Measurements from ENCODE around the gene GFOD1.

GFOD1 gene

GRCh38 chr6:13319891-13320564, 167.4 kb downstream of the GFOD1 start:
- DNase-seq (ENCODE audit: extremely low spot score): no peak
- POLR2A ChIA-PET: interaction anchor here (1.2 kb wide), 1 partner anchor 8 kb away, joined by 4 read pairs; the partner anchor contains the start of gene TBC1D7
- CTCF ChIA-PET: no interaction called here
- TF ChIP-seq ELF4 (IDR thresholded peaks at IDR 0.05) (no peak), SUZ12 (IDR thresholded peaks at IDR 0.05) (no peak), TARDBP (IDR thresholded peaks at IDR 0.05) (no peak), HDGF (IDR thresholded peaks at IDR 0.05; ENCODE audit: borderline replicate concordance) (no peak), BHLHE40 (IDR thresholded peaks at IDR 0.05; ENCODE audit: borderline replicate concordance) (no peak), FOXM1 (IDR thresholded peaks at IDR 0.05; ENCODE audit: borderline replicate concordance) (no peak), CTBP1 (IDR thresholded peaks at IDR 0.05; ENCODE audit: borderline replicate concordance) (no peak), NFRKB (IDR thresholded peaks at IDR 0.05) (no peak), FOXK2 (IDR thresholded peaks at IDR 0.05) (no peak), SP1 (IDR thresholded peaks at IDR 0.05) (no peak), PKNOX1 (IDR thresholded peaks at IDR 0.05) (no peak), FOXA1 (IDR thresholded peaks at IDR 0.05) (no peak), ARNT (IDR thresholded peaks at IDR 0.05) (no peak), LEF1 (IDR thresholded peaks at IDR 0.05; ENCODE audit: borderline replicate concordance) (no peak), L3MBTL2 (conservative IDR thresholded peaks at IDR 0.05) (no peak), ZNF384 (IDR thresholded peaks at IDR 0.05) (no peak)

GRCh38 chr6:13318821-13319220, 168.6 kb downstream of the GFOD1 start:
- ChIA-PET CTCF (interaction anchor here (0.5 kb wide), 1 partner anchor 748 kb away, joined by 3 read pairs; no protein-coding TSS in a partner anchor), POLR2A (interaction anchor here (1.2 kb wide), 1 partner anchor 10 kb away, joined by 4 read pairs; the partner anchor contains the start of gene TBC1D7)
- no peak for DNase-seq (ENCODE audit: extremely low spot score)
- TF ChIP-seq ARNT (IDR thresholded peaks at IDR 0.05) (no peak), SP1 (IDR thresholded peaks at IDR 0.05) (no peak), TARDBP (IDR thresholded peaks at IDR 0.05) (no peak), FOXA1 (IDR thresholded peaks at IDR 0.05) (no peak), L3MBTL2 (conservative IDR thresholded peaks at IDR 0.05) (no peak), PKNOX1 (IDR thresholded peaks at IDR 0.05) (no peak), SUZ12 (IDR thresholded peaks at IDR 0.05) (no peak), FOXM1 (IDR thresholded peaks at IDR 0.05; ENCODE audit: borderline replicate concordance) (no peak), ZNF384 (IDR thresholded peaks at IDR 0.05) (no peak), HDGF (IDR thresholded peaks at IDR 0.05; ENCODE audit: borderline replicate concordance) (no peak), FOXK2 (IDR thresholded peaks at IDR 0.05) (no peak), LEF1 (IDR thresholded peaks at IDR 0.05; ENCODE audit: borderline replicate concordance) (no peak), CTBP1 (IDR thresholded peaks at IDR 0.05; ENCODE audit: borderline replicate concordance) (no peak), NFRKB (IDR thresholded peaks at IDR 0.05) (no peak), BHLHE40 (IDR thresholded peaks at IDR 0.05; ENCODE audit: borderline replicate concordance) (no peak), ELF4 (IDR thresholded peaks at IDR 0.05) (no peak)

GRCh38 chr6:13315896-13316295, 171.5 kb downstream of the GFOD1 start:
- POLR2A ChIA-PET: no interaction called here
- no peak for TF ChIP-seq SUZ12 (IDR thresholded peaks at IDR 0.05)
- TF ChIP-seq PKNOX1 (IDR thresholded peaks at IDR 0.05): no peak
- TF ChIP-seq SP1 (IDR thresholded peaks at IDR 0.05): no peak
- no peak for TF ChIP-seq BHLHE40 (IDR thresholded peaks at IDR 0.05; ENCODE audit: borderline replicate concordance)
- TF ChIP-seq FOXM1 (IDR thresholded peaks at IDR 0.05; ENCODE audit: borderline replicate concordance): no peak
- no peak for DNase-seq (ENCODE audit: extremely low spot score)
- CTCF ChIA-PET: no interaction called here

- CTCF ChIA-PET: interaction anchor here (1.1 kb wide), 1 partner anchor 120 kb away, joined by 3 read pairs; no protein-coding TSS in a partner anchor
- POLR2A ChIA-PET: interaction anchor here (1.6 kb wide), 1 partner anchor 13 kb away, joined by 7 read pairs; the partner anchor contains the start of gene TBC1D7
- no peak for DNase-seq (ENCODE audit: extremely low spot score)
- TF ChIP-seq FOXA1 (IDR thresholded peaks at IDR 0.05) (no peak), CTBP1 (IDR thresholded peaks at IDR 0.05; ENCODE audit: borderline replicate concordance) (no peak), LEF1 (IDR thresholded peaks at IDR 0.05; ENCODE audit: borderline replicate concordance) (no peak), L3MBTL2 (conservative IDR thresholded peaks at IDR 0.05) (no peak), NFRKB (IDR thresholded peaks at IDR 0.05) (no peak), PKNOX1 (IDR thresholded peaks at IDR 0.05) (no peak), SP1 (IDR thresholded peaks at IDR 0.05) (no peak), ARNT (IDR thresholded peaks at IDR 0.05) (no peak), ZNF384 (IDR thresholded peaks at IDR 0.05) (no peak), ELF4 (IDR thresholded peaks at IDR 0.05) (no peak)
These were observed 172.6 kb downstream of the GFOD1 start for GRCh38 chr6:13314806-13315205.

- ChIA-PET CTCF (interaction anchor here (0.7 kb wide), 1 partner anchor 299 kb away, joined by 3 read pairs; no protein-coding TSS in a partner anchor), POLR2A (interaction anchor here (1.1 to 1.5 kb wide), 2 partner anchors 17 to 18 kb away, joined by 4 to 5 read pairs; partner anchors contain the start of gene TBC1D7)
- TF ChIP-seq CTBP1 (IDR thresholded peaks at IDR 0.05; ENCODE audit: borderline replicate concordance): no peak
- DNase-seq (ENCODE audit: extremely low spot score): no peak
These were observed 176.2 kb downstream of the GFOD1 start for GRCh38 chr6:13311155-13311554.
